Fibroblast of gingiva (primary cell): ENCODE measurements around the gene ZNF701.
A peak's percentile ranks its signal among the peaks of the same experiment; 100 is the strongest.
"Not testable (repeated sequence)": the region's sequence is repeated elsewhere in the genome, so short reads cannot be mapped to it uniquely, and the experiment has no call there.

Experiments
- DNase-seq: peaks from one replicate; pipeline ENCODE4 v3.0.0-alpha.2; 2011; ENCODE audit warnings: low read depth

The ZNF701 gene

DNA sequence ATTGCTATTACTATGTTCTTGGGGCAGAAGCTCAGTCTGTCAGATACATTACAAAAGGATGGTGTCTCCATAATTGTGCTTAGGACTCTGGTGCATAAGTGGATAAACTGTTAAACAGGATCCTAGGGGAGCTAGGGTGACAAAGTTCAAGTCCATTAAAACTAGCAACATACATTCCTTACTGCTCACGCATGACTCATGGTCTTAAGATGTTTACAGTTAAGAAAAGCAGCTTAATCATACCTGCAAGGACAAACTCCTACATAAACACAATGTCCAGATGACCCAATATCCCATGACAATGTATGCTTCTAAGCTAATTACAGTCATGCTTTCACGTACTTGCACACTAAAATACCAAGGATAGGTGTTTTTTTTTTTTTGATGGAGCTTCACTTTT, 3.5 kb upstream of the ZNF701 start:
- DNase-seq, result peak; percentile 29

DNA sequence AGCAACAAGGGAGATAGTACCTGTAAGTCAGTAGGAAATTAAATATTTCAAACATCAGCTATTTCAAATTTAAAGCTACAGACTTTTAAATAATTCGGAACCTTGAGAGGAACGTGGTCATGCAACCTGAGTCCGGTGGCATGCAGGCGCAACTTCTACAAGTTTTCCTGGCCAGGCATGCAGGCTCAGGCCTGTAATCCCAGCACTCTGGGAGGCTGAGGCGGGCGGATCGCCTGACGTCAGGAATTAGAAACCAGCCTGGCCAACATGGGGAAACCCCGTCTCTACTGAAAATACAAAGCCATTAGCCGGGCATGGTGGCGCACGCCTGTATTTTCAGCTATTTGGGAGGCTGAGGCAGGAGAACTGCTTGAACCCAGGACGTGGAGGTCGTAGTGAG, 2.2 kb upstream of the ZNF701 start:
- no peak for DNase-seq

DNA sequence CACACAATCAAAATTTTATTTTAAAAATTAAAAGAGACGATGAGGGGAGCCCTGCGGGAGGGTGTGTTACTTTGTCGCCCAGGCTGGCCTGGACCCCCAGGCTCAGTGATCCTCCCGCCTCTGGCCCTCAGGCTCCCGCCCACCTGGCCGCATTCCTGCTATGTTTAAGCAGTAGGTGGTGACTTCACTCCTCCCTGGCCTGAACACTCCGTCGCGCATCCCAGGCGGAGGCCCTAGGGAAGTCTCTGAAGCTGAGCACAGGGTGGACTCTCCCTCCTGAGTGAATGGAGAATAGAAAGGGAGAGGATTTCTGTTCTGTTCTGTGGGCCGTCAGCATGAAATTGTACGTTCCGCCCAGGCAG, 468 bp upstream of the ZNF701 start:
- not testable (repeated sequence) for DNase-seq

DNA sequence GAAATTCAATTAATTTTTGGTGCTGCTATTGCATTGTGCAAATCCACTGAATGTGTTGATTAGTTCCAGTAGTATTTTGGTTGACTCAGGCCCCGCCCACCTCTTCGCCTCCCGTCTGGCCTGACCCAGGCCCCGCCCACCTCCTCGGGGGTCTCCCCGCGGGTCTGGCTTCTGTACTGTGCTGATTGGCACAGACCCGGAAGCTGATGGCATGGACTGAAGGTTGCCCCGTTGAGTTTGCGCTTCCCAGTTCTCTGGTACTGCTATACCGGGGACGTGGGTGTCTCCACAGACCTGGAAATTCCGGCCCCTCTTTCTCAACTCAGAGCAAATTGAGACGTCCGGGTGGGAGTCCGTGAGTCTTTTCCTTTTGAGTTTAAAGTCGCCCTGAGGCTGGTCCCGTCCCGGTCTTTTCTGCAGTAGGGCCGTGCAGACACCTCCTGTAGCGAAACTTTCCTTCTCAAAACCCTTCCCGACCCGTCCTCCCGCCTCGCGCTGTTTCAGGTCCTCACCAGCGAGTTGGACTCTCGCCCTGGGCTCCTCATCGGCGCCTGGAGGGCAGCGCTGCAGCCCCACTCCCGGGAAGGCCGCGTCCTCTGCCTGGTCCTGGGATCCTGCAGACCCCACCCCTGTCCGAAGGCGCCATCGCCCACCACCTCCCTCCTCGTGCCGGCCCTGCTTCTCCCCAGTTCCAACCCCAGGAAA, 14.8 kb downstream of the ZNF701 start:
- DNase-seq, result no peak

DNA sequence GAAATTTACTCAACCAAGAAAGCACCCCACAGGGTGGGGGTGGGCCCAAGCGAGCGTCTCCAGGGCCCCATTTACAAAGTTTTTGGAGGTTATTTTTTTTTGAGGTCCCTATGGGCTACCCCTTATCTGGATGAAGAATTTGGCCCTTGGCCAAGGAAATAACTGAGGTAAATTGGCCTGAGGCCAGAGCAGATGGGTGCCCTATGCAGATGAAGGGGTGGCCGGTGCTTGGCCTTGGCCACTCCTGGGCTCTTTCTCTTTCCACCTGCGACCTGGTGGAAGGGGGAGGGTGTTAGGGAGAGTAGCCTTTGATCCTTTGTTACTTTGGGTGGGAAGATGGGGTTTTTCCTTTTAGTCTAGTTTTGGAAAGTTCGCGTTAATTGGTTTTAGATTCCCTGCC, 15.5 kb downstream of the ZNF701 start:
- DNase-seq, result no peak

DNA sequence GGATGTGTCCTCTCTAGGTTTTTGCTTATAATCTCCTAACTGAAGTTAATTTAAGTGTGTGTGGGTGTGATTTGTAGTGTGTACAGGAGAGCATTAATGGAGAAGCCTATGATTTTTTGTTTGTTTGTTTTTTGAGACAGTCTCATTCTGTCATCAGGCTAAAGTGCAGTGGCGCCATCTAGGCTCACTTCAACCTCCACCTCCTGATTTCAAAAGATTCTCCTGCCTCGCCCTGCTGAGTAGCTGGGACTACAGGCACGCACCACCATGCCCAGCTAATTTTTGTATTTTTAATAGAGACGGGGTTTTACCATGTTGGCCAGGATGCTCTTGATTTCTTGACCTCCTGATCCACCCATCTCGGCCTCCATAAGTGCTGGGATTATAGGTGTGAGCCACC, 20.6 kb downstream of the ZNF701 start:
- DNase-seq, result no peak

DNA sequence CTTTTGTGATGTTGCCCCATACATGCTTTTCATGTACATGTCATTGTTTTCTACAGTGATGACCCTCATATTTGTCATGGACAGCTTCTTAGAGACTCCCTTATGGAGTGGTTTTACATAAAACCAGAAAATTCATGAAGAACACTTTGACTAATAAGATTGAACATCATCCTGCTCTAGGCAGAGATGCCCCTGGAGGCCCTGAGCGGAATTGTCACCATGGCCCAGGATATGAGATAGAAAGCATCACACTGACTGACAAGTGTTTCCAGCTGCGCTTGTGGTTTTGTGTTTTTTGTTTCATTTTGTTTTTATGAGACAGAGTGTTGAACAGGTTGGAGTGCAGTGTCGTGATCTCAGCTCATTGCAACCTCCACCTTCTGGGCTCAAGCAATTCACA, 22.2 kb downstream of the ZNF701 start:
- no peak for DNase-seq

DNA sequence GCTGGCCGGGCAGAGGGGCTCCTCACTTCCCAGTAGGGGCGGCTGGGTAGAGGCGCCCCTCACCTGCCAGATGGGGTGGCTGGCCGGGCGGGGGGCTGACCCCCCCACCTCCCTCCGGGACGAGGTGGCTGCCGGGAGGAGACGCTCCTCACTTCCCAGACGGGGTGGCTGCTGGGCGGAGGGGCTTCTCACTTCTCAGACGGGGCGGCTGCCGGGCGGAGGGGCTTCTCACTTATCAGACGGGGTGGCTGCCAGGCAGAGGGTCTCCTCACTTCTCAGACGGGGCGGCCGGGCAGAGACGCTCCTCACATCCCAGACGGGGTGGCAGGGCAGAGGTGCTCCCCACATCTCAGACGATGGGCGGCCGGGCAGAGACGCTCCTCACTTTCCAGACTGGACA, 23.4 kb downstream of the ZNF701 start:
- DNase-seq, result not testable (repeated sequence)

DNA sequence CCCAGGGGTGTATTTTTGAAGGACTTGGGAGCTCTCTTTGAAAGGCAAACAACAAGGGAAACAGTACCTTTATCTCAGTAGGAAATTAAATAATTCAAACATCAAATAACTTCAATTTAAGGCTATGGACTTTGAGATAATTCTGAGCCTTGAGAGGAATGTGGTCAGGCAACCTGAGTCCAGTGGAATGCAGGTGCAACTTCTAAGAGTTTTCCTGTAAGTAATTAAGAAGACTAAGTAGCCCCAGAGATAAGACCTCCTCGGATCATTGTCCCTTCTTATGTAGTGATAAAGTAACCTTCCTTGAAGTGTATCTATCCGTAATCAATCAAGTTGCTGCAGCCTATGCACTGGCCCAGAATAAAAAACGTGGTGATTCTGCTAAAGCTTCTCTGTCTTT, 29.2 kb downstream of the ZNF701 start:
- DNase-seq, result no peak

DNA sequence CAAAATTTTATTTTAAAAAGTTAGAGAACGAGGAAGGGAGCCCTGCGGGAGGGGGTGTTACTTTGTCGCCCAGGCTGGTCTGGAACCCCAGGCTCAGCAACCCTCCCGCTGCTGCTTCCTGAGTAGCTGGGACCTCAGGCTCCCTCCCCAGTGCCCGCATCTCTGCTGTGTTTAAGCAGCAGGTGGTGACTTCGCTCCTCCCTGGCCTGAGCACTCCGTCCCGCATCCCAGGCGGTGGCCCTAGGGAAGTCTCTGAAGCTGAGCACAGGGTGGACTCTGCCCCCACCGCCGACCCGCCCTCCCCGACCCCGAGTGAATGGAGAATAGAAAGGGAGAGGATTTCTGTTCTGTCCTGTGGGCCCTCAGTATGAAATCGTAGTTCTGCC, 30.5 kb downstream of the ZNF701 start:
- DNase-seq, result no peak

DNA sequence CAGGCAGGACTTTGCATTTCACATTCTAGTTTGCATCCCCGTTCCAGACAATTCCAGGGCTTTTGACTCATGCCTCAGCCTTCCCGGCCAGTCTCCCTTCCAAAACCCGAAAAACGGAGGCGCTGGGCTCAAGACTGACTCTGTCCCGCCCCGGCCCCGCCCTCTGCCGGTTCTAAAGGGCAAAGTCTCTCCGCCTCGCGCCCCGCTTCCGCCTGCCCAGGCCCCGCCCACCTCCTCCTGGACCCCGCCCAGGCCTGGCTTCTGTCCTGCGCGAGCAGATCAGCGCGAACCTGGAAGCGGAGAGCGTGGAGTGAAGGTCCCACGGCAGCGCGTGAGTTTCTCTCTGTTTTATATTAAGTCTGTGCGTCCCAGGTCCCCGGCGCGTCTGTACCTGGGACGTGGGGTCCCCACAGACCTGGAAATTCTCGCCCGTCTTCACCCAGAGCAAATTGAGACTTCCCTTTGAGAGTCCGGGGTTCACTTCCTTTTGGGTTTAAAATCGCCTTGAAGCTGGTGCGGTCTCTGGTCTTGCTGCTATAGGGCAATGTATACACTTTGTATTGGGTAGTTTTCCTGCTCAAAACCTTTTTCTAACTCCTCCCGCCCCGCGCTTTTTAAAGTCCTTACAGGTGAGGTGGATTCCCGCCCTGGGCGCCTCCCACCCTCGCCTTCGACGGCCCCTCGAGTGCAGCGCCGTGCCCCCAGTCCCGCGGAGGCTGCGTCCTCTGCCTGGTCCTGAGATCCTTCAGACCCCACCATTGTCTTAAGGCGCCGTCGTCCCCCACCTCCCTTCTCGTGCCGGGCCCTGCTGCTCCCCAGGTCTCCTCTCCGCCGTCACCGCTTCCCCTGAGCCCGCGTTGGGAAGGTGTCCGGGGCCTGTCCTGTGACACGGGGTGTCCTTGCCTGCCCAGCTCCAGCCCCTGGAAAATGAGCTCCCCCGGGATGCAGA, 31.2 kb downstream of the ZNF701 start:
- DNase-seq, result peak; percentile 89

DNA sequence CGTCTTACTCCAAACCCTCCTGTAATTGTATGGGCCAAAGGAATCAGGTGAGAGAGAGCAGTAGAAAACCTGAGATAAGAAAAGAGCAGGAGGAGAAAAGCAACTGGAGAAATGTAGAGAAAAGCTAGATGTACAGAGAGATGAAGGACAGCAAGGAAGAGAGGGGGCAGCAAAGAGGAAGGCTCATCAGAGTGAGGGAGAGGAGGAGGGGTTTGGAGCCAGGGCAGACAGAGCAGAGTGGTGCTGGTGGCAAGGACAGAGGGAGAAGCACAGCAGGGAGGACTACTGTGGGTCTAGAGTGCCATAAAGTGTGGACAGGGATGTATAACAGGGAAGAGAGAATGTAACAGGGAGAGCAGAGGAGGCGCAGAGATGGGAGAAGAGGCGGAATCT, 31.9 kb downstream of the ZNF701 start:
- DNase-seq, result peak; percentile 9

DNA sequence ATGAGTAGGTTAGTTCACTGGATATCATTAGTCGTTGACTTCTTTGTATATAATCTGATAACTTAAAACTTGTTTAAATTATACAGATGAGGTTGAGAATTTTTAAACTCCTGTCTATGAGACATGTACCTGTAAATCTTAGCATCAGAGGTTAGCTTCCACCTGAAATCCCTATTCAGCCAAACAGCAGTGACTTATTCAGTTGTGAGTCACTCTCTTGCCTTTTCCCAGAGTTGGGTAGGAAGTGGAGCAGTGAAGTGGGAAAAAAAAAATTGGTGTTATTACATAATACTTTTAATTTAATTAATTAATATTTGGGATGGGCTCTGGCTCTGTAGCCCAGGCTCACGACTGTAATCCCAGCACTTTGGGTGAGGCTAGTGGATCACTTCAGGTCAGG, 32.9 kb downstream of the ZNF701 start:
- no peak for DNase-seq

DNA sequence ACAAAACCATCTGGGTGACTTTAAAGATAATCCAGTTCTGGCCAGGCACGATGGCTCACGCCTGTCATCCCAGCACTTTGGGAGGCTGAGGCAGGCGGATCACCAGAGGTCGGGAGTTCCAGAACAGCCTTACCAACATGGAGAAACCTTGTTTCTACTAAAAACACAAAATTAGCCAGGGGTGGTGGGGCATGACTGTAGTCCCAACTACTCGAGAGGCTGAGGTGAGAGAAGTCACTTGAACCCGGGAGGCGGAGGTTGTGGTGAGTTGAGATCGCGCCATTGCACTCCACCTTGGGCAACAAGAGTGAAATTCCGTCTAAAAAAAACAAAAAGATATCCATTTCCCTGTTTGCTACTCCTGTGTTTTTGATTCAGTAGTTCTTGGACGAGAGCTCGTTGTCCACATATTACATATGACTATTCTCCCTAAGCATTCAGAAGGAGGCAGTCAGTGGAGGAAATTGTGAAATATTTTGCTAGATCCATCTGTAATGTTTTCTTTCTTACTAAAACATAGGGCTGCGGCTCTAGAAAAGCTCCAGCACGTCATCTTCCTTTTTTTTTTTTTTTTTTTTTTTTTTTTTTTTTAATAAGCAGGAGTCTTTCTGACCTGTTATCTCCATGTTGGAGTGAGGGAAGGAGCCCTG, 33.6 kb downstream of the ZNF701 start:
- peak; percentile 79 for DNase-seq

DNA sequence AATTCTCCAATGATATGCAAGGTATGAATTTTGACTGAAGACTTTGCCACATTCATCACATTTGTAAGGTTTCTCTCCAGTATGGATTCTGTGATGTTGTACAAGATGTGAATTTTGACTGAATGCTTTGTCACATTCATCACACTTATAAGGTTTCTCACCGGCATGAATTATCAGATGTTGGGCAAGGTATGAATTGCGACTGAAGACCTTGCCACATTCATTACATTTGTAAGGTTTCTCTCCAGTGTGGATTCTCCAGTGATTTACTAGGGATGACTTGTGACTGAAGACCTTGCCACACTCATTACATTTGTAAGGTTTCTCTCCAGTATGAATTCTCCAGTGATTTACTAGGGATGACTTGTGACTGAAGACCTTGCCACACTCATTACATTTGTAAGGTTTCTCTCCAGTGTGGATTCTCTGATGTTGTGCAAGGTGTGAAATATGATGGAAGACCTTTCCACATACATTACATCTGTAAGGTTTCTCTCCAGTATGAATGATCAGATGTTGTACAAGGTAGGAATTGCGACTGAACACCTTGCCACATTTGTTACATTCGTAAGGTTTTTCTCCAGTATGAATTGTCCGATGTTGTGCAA, 43.3 kb downstream of the ZNF701 start:
- no peak for DNase-seq

DNA sequence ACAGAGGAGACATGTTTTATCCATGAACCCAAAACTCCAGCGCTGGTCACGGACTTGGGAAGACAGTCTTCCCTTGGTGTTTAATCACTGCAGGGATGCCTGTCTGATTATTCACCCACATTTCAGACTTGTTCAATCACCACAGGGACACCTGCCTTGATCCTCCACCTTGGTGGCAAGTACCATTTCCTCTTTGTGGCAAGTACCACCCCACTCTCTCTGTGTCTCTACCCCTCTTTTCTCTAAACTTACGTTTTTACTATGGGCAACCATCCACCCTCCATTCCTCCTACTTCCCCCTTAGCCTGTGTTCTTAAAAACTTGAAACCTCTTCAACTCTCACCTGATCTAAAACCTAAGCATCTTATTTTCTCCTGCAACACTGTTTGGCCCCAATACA, 51.3 kb downstream of the ZNF701 start:
- no peak for DNase-seq

DNA sequence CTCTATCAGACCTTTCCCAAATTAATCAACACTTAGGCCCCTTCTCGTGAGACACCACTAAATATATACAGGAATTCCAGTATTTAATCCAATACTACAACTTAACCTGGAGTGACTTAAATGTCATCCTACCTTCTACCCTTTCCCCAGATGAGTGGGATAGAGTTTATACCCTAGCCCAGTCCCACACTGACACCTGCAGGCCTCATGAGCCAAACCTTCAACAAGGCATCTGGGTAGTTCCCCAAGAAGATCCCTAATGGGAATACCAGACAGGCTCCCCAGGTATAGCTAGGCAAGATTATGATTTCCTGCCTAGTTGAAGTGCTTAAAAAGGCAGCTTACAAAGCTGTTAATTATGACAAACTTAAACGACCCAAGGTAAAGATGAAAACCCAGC, 52.2 kb downstream of the ZNF701 start:
- no peak for DNase-seq

DNA sequence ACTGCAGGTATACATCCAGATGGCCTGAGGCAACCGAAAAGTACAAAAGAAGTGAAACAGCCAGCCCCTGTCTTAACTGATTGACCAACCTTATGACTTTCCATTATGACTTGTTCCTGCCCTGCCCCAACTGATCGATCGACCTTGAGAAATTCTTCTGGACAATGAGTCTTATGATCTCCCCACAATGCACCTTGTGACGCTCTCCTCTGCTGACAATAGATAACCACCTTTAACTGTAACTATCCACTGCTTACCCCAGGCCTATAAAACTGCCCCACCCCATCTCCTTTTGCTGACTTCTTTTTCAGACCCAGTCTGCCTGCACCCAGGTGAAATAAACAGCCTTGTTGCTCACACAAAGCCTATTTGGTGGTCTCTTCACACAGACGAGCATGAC, 56.8 kb downstream of the ZNF701 start:
- DNase-seq, result no peak

DNA sequence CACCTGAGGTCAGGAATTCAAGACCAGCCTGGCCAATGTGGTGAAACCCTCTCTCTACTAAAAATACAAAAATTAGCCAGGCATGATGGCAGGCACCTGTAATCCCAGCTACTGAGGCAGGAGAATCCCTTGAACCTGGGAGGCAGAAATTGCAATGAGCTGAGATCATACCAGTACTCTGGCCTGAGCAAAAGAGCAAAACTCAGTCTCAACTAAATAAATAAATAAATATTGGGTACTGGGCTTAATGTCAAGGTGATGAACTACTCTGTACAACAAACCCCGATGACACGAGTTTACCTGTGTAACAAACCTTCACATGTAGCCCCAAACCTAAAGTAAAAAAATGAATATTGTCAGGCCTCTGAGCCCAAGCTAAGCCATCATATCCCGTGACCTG, 57.4 kb downstream of the ZNF701 start:
- DNase-seq, result not testable (repeated sequence)

DNA sequence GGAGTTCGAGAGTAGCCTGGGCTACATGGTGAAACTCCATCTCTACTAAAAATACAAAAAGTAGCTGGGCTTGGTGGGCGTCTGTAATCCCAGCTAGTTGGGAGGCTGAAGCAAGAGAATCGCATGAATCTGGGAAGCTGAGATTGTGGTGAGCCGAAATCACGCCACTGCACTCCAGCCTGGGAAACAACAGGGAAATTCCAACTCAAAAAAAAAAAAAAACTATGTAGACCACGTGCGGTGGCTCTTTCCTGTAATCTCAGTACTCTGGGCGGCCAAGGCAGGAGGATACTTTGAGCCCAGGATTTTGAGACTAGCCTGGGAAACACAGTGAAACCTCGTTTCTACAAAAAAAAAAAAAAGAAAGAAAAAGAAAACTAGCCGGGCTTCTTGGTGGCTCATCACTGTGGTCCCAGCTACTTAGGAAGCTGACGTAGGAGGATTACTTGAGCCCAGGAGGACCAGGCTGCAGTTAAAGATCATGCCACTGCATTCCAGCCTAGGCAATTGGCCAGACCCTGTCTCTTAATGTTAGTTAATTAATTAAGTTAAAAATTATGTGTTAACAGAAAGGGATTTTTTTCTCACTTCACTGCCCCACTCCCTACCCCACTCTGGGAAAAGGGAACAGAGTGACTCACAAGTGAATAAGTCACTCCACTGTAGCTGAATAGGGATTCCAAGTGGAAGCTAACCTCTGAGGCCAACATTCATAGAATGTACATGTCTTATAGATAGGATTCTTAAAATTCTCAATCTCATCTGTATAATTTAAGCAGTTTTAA, 65.9 kb downstream of the ZNF701 start:
- DNase-seq, result no peak
